T-helper 2 cell treated with Interferon-gamma antibody and Interleukin-4, amounts not matched to agents 5 μg/mL and 100 μg/mL, for 36 hours (primary cell): ENCODE data around the gene PLEKHM1.

Experiments
- DNase-seq: peaks from one replicate; pipeline ENCODE4 v3.0.0; 2021; ENCODE audit warnings: low spot score
- H3K27ac Mint-ChIP-seq: one replicate; pipeline ENCODE4 v1.8.0; 2021; ENCODE audit warnings: mild to moderate bottlenecking, mixed read lengths
- H3K27me3 Mint-ChIP-seq: one replicate; pipeline ENCODE4 v1.8.0; 2021; ENCODE audit warnings: low read depth, mixed read lengths
- H3K36me3 Mint-ChIP-seq: one replicate; pipeline ENCODE4 v1.8.0; 2021; ENCODE audit warnings: low read depth, mixed read lengths
- H3K4me1 Mint-ChIP-seq: one replicate; pipeline ENCODE4 v1.8.0; 2021; ENCODE audit warnings: low read depth, mixed read lengths
- H3K4me3 Mint-ChIP-seq: one replicate; pipeline ENCODE4 v1.8.0; 2022; ENCODE audit warnings: mild to moderate bottlenecking, moderate library complexity, mixed read lengths
- H3K9me3 Mint-ChIP-seq: one replicate; pipeline ENCODE4 v1.8.0; 2021; ENCODE audit warnings: mixed read lengths

PLEKHM1 gene

GRCh38 chr17:45430006-45430737, 60.3 kb downstream of the PLEKHM1 start:
- H3K4me1 Mint-ChIP-seq: peaks cover 21% of the 10 kb centered on the region
- H3K9me3 Mint-ChIP-seq: no peaks in the 10 kb centered on the region
- DNase-seq: no peak
- no peaks in the 10 kb centered on the region for H3K27me3 Mint-ChIP-seq
- peak overlapping the region; percentile 85 for H3K4me3 Mint-ChIP-seq
- H3K36me3 Mint-ChIP-seq: peaks cover 2% of the 10 kb centered on the region
- H3K27ac Mint-ChIP-seq: no peak overlapping the region

- no peak overlapping the region for H3K4me3 Mint-ChIP-seq
- H3K27me3 Mint-ChIP-seq: no peaks in the 10 kb centered on the region
- no peak for DNase-seq
- H3K9me3 Mint-ChIP-seq: no peaks in the 10 kb centered on the region
- peaks cover 21% of the 10 kb centered on the region for H3K4me1 Mint-ChIP-seq
- H3K36me3 Mint-ChIP-seq: peaks cover 2% of the 10 kb centered on the region
- no peak overlapping the region for H3K27ac Mint-ChIP-seq
These were observed 61.0 kb downstream of the PLEKHM1 start for GRCh38 chr17:45429339-45430005.

- no peak overlapping the region for H3K27ac Mint-ChIP-seq
- peaks cover 21% of the 10 kb centered on the region for H3K4me1 Mint-ChIP-seq
- H3K36me3 Mint-ChIP-seq: peaks cover 2% of the 10 kb centered on the region
- DNase-seq: no peak
- H3K9me3 Mint-ChIP-seq: no peaks in the 10 kb centered on the region
- no peaks in the 10 kb centered on the region for H3K27me3 Mint-ChIP-seq
- peak overlapping the region; percentile 42 for H3K4me3 Mint-ChIP-seq
These were observed 61.6 kb downstream of the PLEKHM1 start for GRCh38 chr17:45428931-45429338.

GRCh38 chr17:45428050-45428617, 62.4 kb downstream of the PLEKHM1 start:
- DNase-seq: peak; percentile 81
- no peaks in the 10 kb centered on the region for H3K9me3 Mint-ChIP-seq
- peak overlapping the region; percentile 67 for H3K27ac Mint-ChIP-seq
- peak overlapping the region; percentile 68 for H3K4me3 Mint-ChIP-seq
- no peaks in the 10 kb centered on the region for H3K27me3 Mint-ChIP-seq
- H3K4me1 Mint-ChIP-seq: peaks cover 21% of the 10 kb centered on the region
- H3K36me3 Mint-ChIP-seq: peaks cover 4% of the 10 kb centered on the region

GRCh38 chr17:45427181-45427835, 63.2 kb downstream of the PLEKHM1 start:
- H3K27me3 Mint-ChIP-seq: no peaks in the 10 kb centered on the region
- H3K4me1 Mint-ChIP-seq: peaks cover 21% of the 10 kb centered on the region
- DNase-seq: no peak
- H3K9me3 Mint-ChIP-seq: no peaks in the 10 kb centered on the region
- no peak overlapping the region for H3K4me3 Mint-ChIP-seq
- no peak overlapping the region for H3K27ac Mint-ChIP-seq
- H3K36me3 Mint-ChIP-seq: peaks cover 4% of the 10 kb centered on the region

- H3K36me3 Mint-ChIP-seq: peaks cover 4% of the 10 kb centered on the region
- no peaks in the 10 kb centered on the region for H3K9me3 Mint-ChIP-seq
- peaks cover 21% of the 10 kb centered on the region for H3K4me1 Mint-ChIP-seq
- no peak for DNase-seq
- H3K27ac Mint-ChIP-seq: no peak overlapping the region
- H3K27me3 Mint-ChIP-seq: peaks cover 3% of the 10 kb centered on the region
- H3K4me3 Mint-ChIP-seq: no peak overlapping the region
These were observed 64.0 kb downstream of the PLEKHM1 start for GRCh38 chr17:45426561-45426960.

GRCh38 chr17:45425984-45426413, 64.5 kb downstream of the PLEKHM1 start:
- Mint-ChIP-seq H3K27me3 (peaks cover 4% of the 10 kb centered on the region), H3K27ac (no peak overlapping the region), H3K9me3 (no peaks in the 10 kb centered on the region), H3K4me3 (no peak overlapping the region), H3K4me1 (peaks cover 18% of the 10 kb centered on the region), H3K36me3 (peaks cover 4% of the 10 kb centered on the region)
- no peak for DNase-seq

- Mint-ChIP-seq H3K36me3 (peaks cover 4% of the 10 kb centered on the region), H3K4me1 (peaks cover 13% of the 10 kb centered on the region), H3K4me3 (no peak overlapping the region), H3K9me3 (no peaks in the 10 kb centered on the region), H3K27ac (no peak overlapping the region), H3K27me3 (peaks cover 4% of the 10 kb centered on the region)
- DNase-seq: no peak
These were observed 65.2 kb downstream of the PLEKHM1 start for GRCh38 chr17:45425125-45425983.

- Mint-ChIP-seq H3K9me3 (no peaks in the 10 kb centered on the region), H3K4me3 (no peak overlapping the region), H3K36me3 (peaks cover 4% of the 10 kb centered on the region), H3K4me1 (peaks cover 12% of the 10 kb centered on the region), H3K27ac (no peak overlapping the region), H3K27me3 (peaks cover 4% of the 10 kb centered on the region)
- DNase-seq: no peak
These were observed 65.8 kb downstream of the PLEKHM1 start for GRCh38 chr17:45424769-45425124.

GRCh38 chr17:45423975-45424335, 66.6 kb downstream of the PLEKHM1 start:
- H3K27ac Mint-ChIP-seq: no peak overlapping the region
- peaks cover 4% of the 10 kb centered on the region for H3K36me3 Mint-ChIP-seq
- H3K27me3 Mint-ChIP-seq: peaks cover 4% of the 10 kb centered on the region
- H3K9me3 Mint-ChIP-seq: no peaks in the 10 kb centered on the region
- peaks cover 12% of the 10 kb centered on the region for H3K4me1 Mint-ChIP-seq
- H3K4me3 Mint-ChIP-seq: no peak overlapping the region
- DNase-seq: no peak

- peaks cover 4% of the 10 kb centered on the region for H3K27me3 Mint-ChIP-seq
- no peak overlapping the region for H3K27ac Mint-ChIP-seq
- H3K9me3 Mint-ChIP-seq: no peaks in the 10 kb centered on the region
- no peak overlapping the region for H3K4me3 Mint-ChIP-seq
- DNase-seq: no peak
- peaks cover 3% of the 10 kb centered on the region for H3K36me3 Mint-ChIP-seq
- peaks cover 8% of the 10 kb centered on the region for H3K4me1 Mint-ChIP-seq
These were observed 67.1 kb downstream of the PLEKHM1 start for GRCh38 chr17:45423304-45423974.

GRCh38 chr17:45414990-45415881, 75.3 kb downstream of the PLEKHM1 start:
- no peaks in the 10 kb centered on the region for H3K9me3 Mint-ChIP-seq
- DNase-seq: no peak
- H3K27ac Mint-ChIP-seq: no peak overlapping the region
- H3K27me3 Mint-ChIP-seq: no peaks in the 10 kb centered on the region
- no peak overlapping the region for H3K4me3 Mint-ChIP-seq
- no peaks in the 10 kb centered on the region for H3K36me3 Mint-ChIP-seq
- H3K4me1 Mint-ChIP-seq: peaks cover 15% of the 10 kb centered on the region
